ENCODE measurements around the gene PLCB1. TPM values are rescaled to one million over a fixed set of nuclear protein-coding genes. Genes with fewer than 3 reads are reported as not detected.
"Not testable (repeated sequence)": the region's sequence is repeated elsewhere in the genome, so short reads cannot be mapped to it uniquely, and the experiment has no call there.

Gene PLCB1
- total RNA-seq, 2 donors from 2014 or later = 16.9 to 20.8 TPM

DNA sequence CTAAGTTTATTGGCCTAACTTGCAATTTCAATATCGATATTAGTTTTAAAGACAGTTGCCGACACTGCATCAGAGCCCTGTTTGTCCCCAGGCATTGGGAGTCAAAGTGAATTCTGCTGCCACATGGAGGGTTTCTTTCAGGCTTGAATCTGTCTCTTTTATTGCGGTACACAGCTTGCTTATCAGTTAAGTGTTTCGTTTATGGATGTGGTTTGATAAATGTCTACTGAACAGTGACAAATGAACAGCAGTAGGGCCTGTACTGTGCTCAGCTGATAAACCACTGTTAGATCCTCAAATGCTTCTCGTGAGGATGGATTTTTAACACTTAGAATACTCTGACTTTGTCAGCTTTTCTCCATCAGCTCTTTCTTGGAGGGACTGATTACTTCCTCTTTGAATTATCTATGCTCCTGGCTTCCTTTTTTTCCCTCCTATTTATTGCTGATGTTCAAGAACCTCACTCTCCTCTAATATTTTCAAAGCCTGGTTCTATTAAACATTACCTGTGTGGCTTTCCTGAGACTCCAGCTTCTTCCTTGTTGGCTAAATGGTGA lies 240.8 kb downstream of the PLCB1 start:
- intact Hi-C loops (cut with DNase I) = no loop called here
- no peak for DNase-seq (ENCODE audit: low spot score)

DNA sequence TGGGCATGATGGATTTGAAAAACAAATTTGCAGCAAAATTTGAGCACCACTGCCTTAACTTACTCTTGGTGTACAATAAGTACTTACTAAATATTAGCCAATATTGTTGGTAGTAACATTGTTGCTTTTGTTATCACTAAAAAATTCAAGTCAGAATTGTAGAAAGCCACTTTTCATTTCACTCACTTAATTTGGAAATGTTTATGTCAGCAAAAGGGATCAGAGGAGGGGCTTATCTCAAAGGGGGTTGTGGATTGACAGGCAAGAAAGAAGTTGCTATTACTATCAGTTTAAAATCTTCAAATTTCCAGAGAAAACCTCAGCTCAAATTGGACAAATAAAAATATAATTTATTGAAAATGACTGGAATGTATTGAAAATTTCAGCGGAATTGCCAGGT lies 241.5 kb downstream of the PLCB1 start:
- intact Hi-C loops (cut with DNase I) = no loop called here
- no peak for DNase-seq (ENCODE audit: low spot score)

DNA sequence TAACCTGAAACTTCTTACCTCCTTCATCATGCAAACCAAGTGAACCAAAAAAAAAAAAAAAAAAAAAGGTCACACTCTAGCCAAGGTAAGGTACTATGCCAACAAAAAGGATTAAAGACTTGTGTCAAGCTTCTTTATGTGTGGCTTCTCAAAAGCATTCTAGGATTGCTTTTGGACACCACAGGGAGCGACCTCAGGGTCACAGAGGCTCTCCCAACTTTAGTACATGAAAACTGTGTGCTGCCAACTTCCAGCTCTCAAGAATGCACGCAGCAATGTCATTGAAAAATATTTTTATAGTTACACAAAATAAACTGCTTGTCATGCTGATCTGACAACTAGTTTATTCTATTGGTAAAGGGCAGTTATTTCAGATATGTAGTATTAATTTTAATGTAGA lies 243.8 kb downstream of the PLCB1 start:
- no peak for DNase-seq (ENCODE audit: low spot score)
- intact Hi-C loops (cut with DNase I) = no loop called here

DNA sequence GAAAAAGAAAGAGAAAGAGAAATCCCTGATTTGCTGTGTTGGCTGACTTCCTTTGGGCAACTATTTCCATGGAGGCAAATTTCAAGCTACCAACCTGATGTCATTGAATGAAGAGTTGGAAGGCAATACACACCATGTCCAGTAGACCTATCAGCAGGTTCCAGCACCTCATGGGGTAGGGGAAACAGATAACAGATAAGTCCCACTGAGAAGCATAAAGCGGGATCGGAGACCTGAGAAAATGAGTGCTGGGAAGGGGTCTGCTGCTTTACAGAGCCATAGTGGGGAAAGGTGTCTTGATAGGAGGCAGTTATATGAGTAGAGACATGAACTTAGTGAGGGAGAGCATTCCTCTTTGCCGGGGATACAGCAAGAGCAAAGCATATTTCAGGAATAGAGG lies 244.9 kb downstream of the PLCB1 start:
- no peak for DNase-seq (ENCODE audit: low spot score)
- intact Hi-C loops (cut with DNase I) = no loop called here

DNA sequence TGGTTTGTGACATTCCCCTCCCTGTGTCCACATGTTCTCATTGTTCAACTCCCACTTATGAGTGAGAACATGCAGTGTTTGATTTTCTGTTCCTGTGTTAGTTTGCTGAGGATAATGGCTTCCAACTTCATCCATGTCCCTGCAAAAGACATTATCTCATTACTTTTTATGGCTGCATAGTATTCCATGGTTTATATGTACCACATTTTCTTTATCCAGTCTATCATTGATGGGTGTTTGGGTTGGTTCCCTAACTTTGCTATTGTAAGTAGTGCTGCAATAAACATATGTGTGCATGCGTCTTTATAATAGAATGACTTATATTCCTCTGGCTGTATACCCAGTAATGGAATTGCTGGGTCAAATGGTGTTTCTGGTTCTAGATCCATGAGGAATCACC lies 247.1 kb downstream of the PLCB1 start:
- intact Hi-C loops (cut with DNase I); DNase-seq (ENCODE audit: low spot score): not testable (repeated sequence)

DNA sequence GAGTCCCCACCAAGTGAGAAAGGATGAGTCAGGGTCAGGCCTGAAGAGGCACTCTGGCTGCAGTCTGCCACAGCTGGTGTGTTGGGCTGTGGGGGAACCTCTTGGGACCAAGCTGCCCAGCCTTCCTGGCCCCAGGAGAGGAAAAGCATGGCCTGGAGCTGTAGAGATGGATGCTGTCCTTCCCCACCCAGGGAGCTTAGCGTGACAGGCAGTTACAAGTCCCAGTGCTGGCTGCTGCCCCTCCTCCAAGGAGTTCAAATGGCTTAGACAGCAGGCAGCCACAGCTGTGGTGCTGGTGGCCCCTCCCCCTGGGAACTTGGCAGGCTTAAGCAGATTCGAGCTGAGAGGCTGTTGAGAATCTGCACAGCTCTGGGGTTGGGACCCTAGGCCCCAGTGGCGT lies 253.2 kb downstream of the PLCB1 start:
- intact Hi-C loops (cut with DNase I) = loop anchor here in 1 of 2 donors (5.0 kb wide), 1 partner anchor 253 kb away; the partner anchor contains the start of gene PLCB1
- DNase-seq (ENCODE audit: low spot score) = no peak

DNA sequence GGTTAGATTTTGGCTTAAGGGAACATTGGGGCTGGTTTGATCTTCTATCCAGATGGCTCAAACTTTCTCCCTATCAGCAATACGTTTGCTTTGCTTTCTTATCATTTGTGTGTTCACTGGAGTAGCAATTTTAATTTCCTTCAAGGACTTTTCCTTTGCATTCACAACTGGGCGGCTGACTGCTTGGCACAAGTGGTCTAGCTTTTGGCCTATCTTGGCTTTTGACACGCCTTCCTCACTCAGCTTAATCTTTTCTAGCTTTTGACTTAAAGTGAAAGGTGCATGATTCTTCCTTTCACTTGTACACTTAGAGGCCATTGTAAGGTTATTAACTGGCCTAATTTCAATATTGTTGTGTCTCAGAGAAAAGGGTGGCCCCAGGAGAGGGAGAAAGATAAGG lies 254.9 kb downstream of the PLCB1 start:
- intact Hi-C loops (cut with DNase I) = loop anchor here in 1 of 2 donors (5.0 kb wide), 1 partner anchor 255 kb away; the partner anchor contains the start of gene PLCB1
- DNase-seq (ENCODE audit: low spot score) = no peak

DNA sequence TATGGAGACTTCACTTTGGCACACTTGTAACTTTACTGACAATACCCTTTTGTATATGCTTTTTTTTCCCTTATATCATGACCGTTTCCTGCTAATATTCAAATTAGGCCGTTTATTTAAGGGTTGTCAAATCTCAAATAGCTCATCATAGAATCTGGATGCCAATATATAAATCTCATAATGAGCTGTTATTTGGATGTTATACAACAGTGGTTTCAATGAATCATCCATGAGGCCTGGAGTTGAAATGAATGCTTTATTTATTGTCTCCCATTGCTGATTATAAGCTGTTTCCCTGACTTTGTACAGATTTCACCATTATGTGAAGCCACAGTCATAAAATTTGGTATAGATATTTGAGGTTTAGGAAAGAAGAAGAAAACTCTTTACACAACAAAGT lies 256.1 kb downstream of the PLCB1 start:
- intact Hi-C loops (cut with DNase I) = loop anchor here in 1 of 2 donors (5.0 kb wide), 1 partner anchor 256 kb away; the partner anchor contains the start of gene PLCB1
- DNase-seq (ENCODE audit: low spot score) = no peak

DNA sequence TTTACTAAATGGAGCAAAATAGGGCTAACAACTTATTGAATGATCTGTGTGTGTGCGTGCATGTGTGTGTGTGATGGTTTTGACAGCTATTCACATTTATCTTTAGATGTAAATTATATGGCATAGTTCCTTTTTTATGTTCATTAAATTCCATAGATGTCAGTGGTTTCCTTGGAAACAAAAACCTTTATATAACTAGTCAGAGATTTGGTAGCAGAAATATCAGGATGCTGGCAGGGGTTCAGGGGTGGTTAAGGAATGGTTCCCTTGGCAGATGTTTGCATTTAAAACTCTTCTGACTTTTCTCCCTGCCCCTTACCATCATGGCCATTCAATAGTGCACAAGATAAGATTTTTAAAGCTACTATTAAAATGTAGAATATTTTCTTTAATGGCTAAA lies 256.6 kb downstream of the PLCB1 start:
- DNase-seq (ENCODE audit: low spot score) = no peak
- intact Hi-C loops (cut with DNase I) = loop anchor here in 1 of 2 donors (5.0 kb wide), 1 partner anchor 256 kb away; the partner anchor contains the start of gene PLCB1

DNA sequence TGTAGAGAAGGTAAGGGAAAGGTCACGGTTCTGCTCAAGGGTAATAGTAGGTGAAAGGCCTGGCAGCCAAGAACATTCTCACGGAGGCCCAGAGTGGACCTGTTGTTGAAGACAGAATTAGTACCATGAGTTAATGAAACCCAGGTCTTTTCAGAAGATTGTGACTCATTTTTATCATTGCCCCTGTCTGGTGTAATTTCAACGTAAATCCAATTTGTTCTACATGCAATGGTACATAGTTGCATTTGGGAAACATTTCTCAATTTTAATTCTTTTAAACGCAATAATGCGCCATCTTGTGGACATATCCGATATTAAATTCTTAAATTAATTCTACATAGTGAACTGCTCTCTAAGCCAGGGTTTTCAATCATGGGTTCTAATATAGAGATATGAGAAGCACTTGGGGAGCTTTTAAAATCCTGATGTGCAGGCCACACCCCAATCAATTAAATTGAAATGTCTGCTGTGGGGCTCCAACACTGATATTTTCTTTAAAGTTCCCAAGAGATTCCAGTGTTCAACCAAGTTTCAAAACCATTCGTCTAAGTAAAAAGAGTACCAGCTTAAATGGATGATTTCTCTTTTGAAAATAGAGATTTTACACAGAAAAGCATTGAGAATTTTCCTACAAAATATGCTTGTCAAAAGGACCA lies 257.4 kb downstream of the PLCB1 start:
- intact Hi-C loops (cut with DNase I) = loop anchor here in 1 of 2 donors (5.0 kb wide), 1 partner anchor 257 kb away; the partner anchor contains the start of gene PLCB1
- no peak for DNase-seq (ENCODE audit: low spot score)

DNA sequence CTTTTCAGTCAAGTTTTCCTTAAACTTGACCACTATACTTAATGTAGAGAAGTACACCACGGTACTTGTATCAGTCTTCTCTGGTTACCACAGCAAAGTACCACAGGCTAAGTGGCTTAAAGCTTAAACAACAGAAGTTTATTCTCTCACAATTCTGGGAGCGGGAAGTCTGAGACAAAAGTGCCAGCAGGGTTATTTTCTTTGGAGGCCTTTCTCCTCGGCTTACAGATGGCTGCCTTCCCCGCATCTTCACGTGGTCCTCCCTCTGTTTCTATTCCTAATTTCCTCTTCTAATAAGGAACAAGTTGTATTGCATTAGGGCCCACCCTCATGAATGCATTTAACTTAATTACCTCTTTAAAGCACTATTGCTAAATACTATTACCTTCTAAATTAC lies 258.0 kb downstream of the PLCB1 start:
- intact Hi-C loops (cut with DNase I) = no loop called here
- no peak for DNase-seq (ENCODE audit: low spot score)

DNA sequence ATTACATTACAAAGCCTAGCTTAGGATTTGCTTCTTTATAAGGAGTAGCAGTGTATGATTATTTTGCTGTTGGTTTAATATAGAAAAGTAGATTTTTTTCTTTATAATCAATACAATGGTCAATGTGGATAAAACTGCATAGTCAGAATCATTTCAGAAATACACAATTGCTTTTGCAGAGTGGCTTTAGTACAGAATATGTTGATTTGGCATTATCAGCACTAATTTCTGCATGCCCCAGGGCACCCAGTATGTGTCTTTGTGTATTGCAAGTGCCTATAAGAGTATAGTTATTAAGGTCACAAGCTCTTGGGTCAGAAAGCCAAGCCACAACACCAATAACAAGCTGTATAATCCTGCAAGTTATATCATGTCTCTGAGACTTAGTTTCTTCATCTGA lies 258.4 kb downstream of the PLCB1 start:
- no peak for DNase-seq (ENCODE audit: low spot score)
- intact Hi-C loops (cut with DNase I) = no loop called here

DNA sequence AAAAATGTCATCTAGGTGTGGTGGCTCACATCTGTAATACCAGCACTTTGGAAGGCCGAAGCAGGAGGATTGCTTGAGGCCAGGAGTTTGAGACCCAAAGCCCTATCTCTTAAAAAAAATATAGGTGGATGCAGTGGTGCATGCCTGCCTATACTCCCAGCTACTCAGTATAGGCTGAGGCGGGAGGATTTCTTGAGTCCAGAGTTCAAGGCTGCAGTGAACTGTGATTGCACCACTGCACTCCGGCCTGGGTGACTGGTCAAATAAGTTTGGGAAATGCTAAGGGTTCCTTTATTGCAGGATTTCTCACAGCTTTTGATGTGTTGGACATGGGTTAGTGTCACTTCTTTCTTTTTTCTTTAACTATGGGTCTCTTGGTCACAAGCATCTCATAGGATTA lies 261.3 kb downstream of the PLCB1 start:
- DNase-seq (ENCODE audit: low spot score) = no peak
- intact Hi-C loops (cut with DNase I) = no loop called here

DNA sequence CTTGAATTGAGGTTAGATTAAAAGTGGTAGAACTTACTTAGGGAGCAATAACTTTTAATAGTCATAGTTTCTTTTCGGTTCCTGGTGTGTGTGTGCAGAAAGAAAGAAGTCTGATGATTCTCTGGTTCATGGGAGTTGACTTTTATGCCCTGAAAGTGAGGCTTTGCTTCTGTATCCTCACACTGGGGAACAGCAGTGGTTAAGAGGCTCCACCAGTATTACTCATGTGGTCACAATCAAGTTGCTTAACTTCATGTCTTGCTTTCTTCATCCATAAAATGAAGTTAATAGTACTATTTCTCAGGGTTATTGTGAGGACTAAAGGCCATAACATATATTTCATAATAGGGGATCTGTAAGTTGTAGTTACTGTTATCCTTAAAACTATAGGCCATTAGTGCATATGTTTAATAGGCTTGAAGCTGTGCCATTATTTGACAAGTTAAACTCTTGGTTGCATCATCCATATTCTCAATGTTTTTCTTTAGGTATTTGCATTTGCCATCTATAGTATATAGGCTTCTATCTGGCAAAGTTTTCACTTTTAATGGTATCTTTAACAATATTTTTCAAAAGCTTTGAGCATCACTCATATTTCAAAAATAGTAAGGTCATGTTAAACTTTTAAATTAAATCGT lies 262.4 kb downstream of the PLCB1 start:
- intact Hi-C loops (cut with DNase I) = no loop called here
- no peak for DNase-seq (ENCODE audit: low spot score)

DNA sequence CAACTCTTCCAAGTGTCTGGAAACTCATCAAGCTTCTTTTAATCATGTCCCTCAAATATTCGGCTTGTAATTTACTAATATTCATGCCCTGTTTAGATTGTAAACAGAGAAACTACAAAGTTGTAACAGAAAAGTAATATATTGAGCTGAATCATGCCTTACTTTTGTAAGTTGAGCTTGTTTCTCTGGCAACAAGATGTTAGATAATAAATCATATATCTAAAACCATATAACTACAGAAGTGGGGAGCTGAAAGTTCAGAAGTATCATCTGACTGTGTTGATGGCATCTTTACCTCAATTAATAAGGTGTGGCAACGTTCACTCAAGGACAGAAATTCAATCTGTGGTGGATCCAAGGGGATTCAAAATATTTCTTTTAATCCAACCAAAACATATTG lies 263.9 kb downstream of the PLCB1 start:
- intact Hi-C loops (cut with DNase I) = no loop called here
- DNase-seq (ENCODE audit: low spot score) = no peak

DNA sequence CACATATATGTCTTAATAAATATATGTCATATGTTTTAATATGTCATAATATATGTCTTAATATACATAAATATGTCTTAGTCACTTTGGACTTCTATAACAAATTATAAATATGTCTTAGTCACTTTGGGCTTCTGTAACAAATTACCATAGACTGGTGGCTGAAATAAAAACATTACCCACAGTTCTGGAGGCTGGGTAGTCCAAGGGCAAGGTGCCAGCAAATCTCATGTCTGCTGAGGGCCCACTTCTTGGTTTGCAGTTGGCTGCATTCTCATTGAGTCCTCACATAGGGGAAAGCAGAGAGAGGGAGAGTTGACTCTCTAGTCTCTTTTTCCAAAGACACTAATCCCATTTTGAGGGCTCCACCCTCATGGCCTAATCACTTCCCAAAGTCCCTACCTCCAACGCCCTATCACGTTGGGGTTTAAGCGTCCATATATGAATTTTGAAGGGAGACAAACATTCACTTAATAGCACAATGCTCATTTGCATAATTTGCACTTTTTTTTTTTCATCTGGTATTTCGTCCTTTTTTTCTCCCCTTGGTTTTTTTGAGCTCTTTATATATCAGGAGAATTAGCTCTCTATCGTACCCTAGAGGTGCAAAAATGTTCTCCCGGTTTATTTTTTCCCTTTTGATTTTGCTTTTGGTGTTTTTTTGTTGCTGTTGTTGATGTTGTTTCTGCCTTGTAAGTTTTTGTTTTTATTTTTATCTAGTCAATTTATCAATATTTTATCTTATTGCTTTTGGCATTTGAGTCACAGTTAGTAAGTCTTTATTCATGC lies 266.4 kb downstream of the PLCB1 start:
- no peak for DNase-seq (ENCODE audit: low spot score)
- intact Hi-C loops (cut with DNase I) = no loop called here

DNA sequence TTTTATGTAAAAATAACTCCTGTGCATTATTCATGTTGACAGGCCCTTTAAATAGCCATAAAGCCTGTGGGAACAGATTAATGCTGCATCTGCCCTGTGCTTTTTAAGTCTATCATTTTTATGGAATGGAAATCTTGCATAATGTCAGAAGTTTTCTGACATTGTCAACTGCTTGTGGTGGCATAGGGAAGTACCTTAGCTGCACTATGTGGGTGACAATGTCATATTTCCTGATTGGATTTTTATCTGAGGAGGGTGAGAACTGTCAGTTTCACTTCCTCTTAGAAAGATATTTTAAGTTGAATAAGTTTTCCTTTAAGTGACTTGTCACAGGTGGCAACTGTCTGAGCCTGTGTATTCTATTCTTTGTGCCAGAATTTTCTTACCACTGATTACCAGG lies 267.9 kb downstream of the PLCB1 start:
- DNase-seq (ENCODE audit: low spot score) = no peak
- intact Hi-C loops (cut with DNase I) = no loop called here

DNA sequence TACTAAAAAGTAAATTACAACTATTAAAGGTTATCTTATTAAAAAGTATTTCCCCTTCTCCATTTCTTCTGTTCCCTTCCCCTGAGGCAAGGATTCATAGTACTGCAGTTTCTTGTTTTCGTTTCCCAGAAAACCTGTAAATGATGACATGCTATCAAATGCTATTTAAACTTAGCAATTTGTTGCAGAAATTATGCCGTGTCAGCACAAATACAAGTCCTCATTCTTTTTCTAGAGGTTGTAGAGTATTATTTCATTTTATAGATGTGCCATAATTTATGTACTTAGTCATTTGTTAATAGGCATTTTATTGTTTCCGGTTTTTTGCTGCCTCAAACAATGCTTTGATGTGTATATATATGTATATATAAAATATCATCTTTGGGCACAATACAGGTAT lies 268.4 kb downstream of the PLCB1 start:
- intact Hi-C loops (cut with DNase I) = no loop called here

DNA sequence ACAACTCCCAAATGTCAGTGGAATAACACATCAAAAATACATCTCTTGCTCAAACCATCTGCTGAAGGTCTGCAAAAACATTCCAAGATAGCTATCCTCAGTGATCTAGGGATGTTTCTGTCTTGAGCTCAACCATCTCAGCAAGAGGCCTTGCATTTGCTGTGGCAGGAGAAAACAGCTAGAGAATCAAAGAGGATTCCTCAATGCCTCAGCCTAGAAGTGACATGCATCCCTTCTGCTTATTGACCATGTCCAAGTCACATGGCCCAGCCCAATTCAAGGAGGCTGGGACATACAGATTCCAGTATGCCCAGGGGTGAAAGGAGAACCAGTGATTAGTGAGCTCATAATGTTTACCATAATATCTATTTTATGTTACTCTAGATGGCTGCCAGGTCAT lies 269.5 kb downstream of the PLCB1 start:
- no peak for DNase-seq (ENCODE audit: low spot score)
- intact Hi-C loops (cut with DNase I) = no loop called here

More for the DNA sequence above, 268.4 kb downstream of the PLCB1 start:
- DNase-seq (ENCODE audit: low spot score) = no peak

DNA sequence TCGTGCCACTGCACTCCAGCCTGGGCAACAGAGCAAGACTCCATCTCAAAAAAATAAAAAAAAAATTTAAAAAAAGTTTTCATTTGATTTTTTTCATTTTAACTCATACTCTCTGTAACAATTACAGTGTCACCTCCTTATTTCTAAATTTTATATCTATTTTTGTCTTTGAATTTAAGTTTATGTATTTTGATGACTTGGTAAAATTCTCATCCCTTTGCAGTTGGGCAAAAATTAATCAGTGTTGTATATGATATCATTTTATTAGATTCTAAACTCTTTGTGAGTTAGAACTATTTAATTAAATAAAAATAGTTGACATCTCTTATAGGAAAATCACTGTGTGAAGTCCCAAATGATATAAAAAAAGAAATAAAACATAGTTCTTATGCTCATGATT lies 270.7 kb downstream of the PLCB1 start:
- intact Hi-C loops (cut with DNase I) = no loop called here
- DNase-seq (ENCODE audit: low spot score) = no peak
